Neural cell (in vitro differentiated cells): ENCODE measurements around the gene HRK.

Source experiments
- CTCF ChIP-seq: fragments of 450-650 bp; IDR thresholded peaks from 2 replicates; pipeline ENCODE4 v1.5.1; 2014; ENCODE audit warnings: antibody characterized with exemption, mild to moderate bottlenecking, moderate library complexity; ENCODE audit not compliant: poor library complexity, severe bottlenecking
- EP300 ChIP-seq: fragments of 450-650 bp; conservative IDR thresholded peaks from 2 replicates; pipeline ENCODE4 v1.6.1; 2014; ENCODE audit warnings: antibody characterized with exemption, mild to moderate bottlenecking, moderate library complexity; ENCODE audit not compliant: poor library complexity, severe bottlenecking
- EZH2 ChIP-seq: fragments of 200-600, 300-800 bp; shearing (Covaris generic), sonication (generic); IDR thresholded peaks from 2 replicates; pipeline ENCODE4 v1.6.1; 2014; ENCODE audit warnings: antibody characterized with exemption, low read length, borderline replicate concordance, mild to moderate bottlenecking; ENCODE audit not compliant: insufficient read depth, poor library complexity, severe bottlenecking
- POLR2AphosphoS5 ChIP-seq: IDR thresholded peaks from 2 replicates; pipeline ENCODE4 v1.6.1; 2012
- SMC3 ChIP-seq: fragments of 450-650 bp; conservative IDR thresholded peaks from 2 replicates; pipeline ENCODE4 v1.6.1; 2014; ENCODE audit warnings: antibody characterized with exemption, mild to moderate bottlenecking, moderate library complexity; ENCODE audit not compliant: poor library complexity
- TAF1 ChIP-seq: IDR thresholded peaks from 2 replicates; pipeline ENCODE4 v1.6.1; 2012; ENCODE audit warnings: low read depth

DNA sequence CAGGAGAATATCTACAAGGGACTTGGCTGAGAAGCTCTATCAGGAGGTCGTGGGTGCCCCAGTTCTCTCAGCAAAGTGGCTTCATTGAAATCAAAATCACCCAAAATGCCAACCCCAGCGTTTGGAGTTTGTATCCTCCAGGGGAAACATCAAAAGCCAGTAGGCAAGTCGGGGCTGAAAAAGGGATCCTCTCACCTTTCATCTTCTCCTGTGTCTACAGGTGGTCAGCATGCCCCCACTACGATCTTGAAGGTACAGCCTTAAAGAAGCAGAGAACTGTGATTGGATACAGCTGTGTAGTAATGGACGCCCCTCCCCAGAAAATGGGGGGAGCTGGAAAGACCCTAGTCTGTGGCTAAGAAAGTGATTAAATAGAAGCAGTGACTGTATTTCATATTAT, 22.2 kb downstream of the HRK start:
- TF ChIP-seq CTCF = no peak
- TF ChIP-seq POLR2AphosphoS5 = no peak
- TF ChIP-seq EZH2 = no peak
- TF ChIP-seq EP300 = no peak
- TF ChIP-seq TAF1 = no peak
- no peak for TF ChIP-seq SMC3
